Activated T-cell treated with anti-CD3 and anti-CD28 coated beads for 4 hours (primary cell): Measurements from ENCODE around the gene DDX17.

Source experiments
- DNase-seq: peaks from one replicate; pipeline ENCODE4 v3.0.0-alpha.2; 2020

Gene DDX17

DNA sequence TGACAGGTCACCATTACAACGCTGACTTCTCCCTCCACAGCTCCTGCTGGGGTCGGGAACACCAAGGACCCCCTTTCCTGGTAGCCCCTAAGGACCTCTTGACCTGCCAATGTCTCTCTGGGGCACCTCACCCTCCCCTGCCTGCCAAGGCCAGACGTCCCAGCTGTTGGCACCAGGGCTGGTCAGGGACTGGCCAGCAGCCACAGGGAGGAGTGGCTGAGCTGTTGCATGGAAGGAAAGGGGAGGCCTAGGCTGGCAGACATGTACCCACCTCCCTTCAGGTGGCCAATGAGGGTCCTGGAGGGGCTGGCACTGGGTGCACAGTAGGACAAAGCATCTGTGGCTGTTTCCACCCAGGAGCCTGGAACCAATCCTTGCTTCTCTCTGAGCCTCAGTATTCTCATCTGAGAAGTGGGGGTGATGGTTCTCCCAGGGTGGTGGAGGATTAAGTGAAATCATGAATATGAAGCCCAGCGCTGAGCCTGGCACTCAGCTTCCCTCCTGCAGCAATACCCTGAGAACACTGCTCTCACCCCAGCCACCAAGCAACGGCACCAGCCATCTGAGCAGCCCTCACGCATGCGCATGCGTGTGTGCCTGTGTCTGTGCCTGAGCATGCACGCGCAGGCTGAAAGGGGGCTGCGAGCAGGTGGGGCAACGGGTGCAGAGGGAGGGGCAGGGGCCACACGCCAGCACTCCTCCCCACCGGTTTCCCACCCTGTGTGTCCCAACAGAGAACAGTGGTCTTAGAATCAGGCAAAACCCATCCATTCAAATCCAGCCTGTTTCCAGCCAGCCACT lies 57.0 kb downstream of the DDX17 start:
- no peak for DNase-seq

DNA sequence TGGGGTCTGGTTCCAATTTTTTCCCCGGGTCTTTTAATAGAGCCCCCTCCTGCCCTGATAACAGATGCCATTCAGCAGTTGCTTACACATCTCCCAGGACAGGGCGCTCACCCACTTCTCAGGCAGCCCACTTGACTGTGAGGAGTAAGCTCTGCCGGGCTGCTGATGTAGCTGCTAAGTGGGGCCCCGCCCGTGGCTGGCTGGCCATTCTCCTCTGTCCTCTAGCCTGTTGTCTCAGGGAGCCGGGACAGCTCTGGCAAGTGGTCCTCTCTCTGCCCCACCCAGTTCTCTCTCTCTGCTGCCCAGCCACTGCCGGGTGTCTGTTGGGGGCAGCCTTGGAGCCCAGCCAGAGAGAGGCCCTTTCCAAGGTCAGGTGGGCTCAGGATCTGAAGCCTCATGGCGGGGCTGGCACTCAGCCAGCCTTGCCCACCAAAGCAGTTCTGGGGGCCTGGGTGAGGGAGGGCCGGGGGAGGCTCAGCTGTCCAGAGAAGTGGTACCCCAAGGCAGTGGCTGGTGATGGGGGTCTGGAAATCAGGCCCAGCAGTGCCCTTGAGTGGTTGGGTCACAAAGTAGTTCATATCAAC lies 60.0 kb downstream of the DDX17 start:
- DNase-seq = no peak

DNA sequence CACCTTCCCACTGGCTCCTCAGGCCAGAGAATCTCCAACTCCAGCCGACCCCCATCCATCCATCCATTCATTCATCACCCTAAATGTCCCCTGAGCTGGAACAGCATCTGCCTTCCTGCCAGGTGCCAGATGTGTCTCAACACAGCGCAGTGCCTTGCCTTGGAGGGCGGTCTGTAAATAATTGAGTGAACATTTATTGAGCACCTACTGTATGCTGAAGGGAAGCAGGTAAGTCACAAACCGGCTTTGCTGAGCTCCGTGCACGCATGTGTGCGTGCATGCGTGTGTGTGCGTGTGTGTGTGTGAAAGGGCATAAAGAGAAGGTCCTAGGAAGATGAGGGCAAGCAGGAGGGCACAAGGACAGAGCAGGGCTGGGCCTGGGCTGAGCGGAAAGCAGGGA lies 61.3 kb downstream of the DDX17 start:
- DNase-seq = no peak

DNA sequence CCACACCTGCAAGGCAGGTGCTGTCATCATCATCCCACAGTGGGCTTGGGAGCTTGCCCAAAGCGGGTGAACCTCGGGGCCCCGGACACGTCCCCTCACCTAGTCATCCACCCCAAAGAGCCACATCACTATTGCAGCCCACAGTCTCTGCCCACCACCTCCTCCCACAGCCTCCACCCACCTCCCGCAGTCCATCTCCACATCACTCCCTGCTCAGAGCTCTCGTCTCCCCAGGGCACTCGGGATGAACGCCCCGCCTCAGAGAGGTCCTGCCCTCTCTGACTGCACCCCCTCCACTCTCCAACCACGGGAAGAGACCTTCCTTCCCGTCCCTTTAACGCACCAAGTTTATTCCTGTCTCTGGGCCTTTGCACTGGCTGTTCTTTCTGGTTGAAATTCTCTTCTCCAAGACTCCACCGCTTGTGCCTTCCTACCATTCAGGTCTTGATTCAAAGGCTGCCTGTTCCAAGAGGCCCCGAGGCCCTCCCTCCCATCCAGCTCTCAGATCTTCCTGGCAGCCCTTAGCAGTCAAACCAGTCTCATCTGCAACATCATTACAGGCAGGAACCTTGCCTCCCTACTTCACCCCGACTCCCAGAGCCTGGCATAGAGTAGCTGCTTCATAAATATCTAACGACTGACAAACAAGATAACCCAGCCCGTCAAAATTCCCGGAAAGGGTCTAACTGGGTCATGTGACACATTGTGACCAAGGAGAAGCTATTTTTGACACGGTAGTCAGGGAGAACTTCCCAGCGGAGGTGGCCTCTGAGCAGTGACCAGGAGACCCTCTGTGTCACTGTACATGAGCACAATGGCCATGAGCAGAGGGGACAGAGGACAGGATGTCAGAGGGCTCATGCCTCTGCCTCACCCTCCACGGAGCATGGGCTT lies 62.2 kb downstream of the DDX17 start:
- no peak for DNase-seq

DNA sequence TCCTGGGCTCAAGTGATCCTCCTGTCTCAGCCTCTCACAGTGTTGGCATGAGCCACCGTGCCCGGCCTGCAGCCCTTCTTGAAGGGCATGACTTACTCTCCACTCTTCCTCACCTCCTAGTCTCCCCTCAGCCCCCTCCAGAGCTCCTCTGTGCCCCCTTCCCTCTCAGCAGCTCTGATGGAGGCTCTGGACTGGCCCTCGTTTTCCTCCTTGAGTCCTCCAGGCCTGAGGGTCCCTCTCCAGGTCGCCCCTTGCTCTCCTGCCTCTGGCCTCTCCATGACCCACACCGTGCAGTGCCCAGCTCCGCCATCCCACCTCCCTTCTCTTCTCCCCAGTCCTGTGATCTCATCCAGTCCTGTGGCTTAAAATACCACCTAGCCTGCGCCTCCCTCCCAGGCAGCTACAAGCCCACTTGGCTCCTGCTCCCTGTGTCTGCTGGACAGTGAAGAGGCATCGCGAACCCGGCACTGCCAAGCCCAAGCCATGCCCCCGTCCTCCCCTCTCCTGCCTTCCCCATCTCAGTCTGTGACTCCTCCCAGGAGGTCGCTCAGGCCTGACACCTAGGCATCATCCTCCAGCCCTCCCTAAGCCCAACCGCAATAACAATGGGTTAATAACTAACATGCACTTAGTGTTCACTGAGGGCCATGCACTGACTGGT lies 63.0 kb downstream of the DDX17 start:
- no peak for DNase-seq

DNA sequence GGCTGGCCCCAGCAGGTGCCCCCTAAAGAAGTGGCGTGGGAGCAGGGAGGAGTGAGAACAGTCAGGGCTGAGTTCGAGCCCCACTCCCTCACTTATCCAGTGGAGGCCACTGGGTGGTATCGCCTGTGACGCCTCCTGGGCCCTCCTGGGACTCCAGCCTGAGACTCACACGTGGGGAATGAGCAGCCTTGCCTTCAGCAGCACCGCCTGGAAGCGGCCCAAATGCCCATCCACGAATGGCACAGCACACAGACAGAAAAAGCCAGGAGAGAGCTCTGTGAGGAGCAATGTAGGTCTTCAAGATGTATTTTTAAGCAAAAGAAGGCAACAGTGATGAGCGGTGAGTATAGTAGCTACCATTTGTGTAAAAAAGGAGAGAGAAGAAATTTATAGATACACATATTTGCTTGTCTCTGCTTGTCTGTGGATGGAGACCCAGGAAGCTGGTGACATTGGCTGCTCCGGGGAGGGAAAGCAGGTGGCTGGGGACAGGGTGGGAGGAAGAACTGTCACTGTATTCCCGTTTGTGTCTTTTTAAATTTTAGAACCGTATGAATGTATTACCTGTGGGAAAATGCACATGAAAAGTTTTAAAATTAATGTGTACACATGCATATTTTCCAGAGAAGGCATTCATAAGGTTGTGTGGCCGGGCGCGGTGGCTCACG lies 64.4 kb downstream of the DDX17 start:
- DNase-seq = no peak

DNA sequence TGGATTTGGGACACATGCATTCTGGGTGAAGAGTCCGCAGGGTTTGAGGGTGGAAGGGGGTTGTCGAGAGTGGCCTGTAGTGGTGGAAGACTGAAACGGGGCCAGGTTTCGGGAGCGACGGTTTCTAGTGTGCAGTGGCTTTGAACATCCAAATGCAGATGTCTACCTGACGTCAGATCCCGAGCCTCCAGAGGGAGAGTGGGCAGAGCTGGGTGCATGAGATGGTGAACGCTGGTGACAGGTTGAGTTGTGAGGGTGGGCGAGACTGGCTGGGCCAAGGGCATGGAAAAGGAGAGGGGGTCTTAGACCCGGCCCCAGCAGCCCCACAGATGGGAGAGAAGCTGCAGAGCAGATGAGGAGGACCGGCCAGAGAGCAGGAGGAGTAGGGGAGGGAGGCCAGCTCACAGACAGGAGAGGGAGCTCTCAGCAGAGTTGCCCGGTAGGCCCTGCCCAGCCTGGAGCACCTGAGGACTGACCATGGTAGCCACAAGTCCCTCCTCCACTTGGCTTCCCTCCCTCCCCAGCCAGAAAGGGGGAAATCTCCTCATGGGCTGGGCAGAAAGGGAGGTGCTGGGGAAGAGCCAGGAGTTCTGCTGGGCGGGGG lies 65.3 kb downstream of the DDX17 start:
- DNase-seq = no peak

DNA sequence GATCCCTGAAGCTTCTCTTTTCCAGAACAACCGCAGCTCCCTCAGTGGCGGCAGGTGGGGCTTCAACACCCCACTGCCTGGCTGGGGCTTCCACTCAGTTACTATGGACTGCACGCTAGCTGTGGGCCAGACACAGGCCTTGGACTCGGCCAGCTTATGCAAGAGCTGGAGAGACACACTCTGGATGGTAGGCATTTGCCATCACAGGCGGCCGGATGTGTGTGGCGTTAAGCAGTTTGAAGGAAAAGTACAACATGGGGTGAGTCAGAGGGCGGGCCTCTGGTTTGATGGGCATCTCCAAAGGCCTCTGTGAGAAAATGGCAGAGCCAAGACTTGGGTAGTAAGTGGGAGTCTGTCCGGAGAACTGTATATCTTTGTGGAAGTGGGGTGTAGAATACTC lies 68.7 kb downstream of the DDX17 start:
- DNase-seq = no peak

DNA sequence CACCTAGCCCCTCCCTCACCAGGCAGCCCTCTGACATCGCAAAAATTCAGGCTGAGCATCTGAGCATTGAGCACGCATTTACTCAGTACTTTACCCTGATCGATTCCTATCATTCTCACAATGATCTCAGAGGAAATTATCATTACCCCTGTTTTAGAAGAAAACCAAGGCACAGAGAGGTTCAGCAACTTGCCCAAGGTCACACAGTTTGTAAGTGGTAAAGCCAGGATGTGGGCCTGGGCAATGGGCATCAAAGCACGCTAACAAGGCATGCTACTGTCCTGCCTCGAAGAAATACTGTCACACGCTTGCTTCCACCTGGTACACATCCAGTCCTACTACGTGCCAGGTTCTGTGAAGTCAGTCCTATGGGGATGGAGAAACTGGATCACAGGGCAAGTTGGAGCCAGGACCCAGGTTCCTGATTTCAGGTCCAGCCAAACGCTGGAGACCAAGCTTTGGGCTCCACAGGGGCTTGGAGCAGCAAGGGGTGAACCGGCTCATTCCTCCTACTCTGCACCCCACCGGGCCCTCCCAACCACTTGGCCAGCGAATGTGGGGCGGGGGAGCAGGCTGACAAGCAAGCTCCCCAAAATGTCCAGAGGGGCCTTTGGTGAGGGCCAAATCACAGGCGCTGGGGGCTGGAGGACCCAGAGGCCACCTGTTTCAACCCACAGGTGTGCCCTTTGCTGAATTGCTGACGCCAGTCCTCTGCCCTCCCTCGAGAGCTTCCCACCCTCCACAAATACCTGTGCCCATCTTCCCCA lies 69.3 kb downstream of the DDX17 start:
- DNase-seq = no peak

DNA sequence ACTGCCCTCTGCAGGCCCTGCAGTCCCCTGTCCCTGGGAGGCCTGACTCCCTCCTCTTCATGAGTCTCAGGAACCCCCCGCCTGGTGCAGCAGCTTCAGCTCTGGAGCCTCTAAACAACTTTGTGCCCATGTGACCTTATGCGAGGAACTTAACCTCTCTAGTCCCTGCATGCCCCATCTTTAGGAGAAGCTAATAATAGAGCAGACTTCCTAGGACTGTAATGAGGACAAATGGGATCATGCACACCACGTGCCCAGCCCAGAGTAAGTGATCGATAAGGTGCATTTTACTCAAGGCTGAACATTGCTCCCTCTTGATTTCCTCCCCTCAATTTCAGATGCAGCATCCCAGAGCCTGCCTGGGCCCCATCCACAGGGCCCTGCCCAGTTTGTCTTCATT lies 70.1 kb downstream of the DDX17 start:
- DNase-seq = no peak

DNA sequence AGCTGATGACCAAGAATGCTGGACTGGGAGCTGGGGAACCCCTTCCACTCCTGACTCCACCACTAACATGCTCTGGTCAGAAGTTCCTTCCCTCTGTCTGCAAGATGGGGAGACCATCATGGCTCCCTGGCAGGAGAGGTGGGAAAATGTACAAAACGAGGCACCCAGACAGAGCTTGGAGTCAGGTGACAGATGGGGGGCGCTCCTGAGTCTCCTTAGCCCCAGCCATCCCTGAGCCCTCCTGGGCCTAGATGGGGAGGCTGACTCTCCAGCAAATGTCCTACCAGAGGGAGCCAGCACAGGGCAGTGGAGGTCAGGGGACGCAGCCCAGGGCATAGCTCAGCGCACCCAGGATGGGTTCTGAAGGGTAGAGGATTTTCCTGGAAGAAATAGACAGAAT lies 71.1 kb downstream of the DDX17 start:
- DNase-seq = no peak

DNA sequence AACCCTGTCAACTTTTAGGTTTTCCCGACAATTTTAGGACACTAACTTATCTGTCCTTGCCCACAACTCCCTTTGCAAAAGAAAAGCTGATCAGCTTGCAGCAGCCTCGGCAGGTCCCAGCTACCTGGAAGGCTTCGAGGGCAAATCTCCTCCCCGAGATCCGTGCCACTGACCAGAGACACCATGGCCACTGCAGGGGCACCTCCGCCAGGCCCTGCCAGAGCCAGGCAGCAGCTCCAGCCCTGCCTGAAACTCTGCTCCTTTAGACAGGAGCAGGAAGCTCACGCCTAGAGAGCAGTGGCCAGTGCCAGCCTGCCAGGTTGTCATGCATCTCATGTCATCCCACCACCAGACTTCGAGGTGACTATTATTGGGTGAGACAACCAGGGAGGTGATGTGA lies 72.2 kb downstream of the DDX17 start:
- no peak for DNase-seq
